K562 (cell line): ENCODE results near the gene ECHDC3. TPM values are rescaled to one million over a fixed set of nuclear protein-coding genes. Genes with fewer than 3 reads are reported as not detected.
A peak's percentile ranks its signal among the peaks of the same experiment; 100 is the strongest.

Experiments
- ATAC-seq: fragments of 200-7000 bp; cut with Tn5 transposase; 3 replicates; pipeline ENCODE4 v1.9.1; 2020; ENCODE audit warnings: moderate library complexity
- BruUV-seq: library from RNA; stranded (reverse); fragments of 400-500 nt; replicated peaks from 2 replicates; lab custom pipeline; 2021; lab: Mats Ljungman, UMichigan
- CTCF ChIA-PET: fragments of 300-600 bp; formaldehyde crosslinking; extraction: SDS; loops from one replicate; lab custom pipeline; 2021; ENCODE audit warnings: low intra/inter-chr PET ratio; lab: Yijun Ruan, JAX
- POLR2A ChIA-PET: fragments of 300-600, 350-650 bp; sonication (Branson Sonifier 250); formaldehyde crosslinking; extraction: SDS; loops from one replicate; lab custom pipeline; 2021; ENCODE audit warnings: antibody characterized with exemption, inconsistent platforms; lab: Yijun Ruan, JAX
- DNase-seq, 4 experiments: peaks; one replicate each; pipeline versions ENCODE4 v3.0.0 to v3.0.0-alpha.2; 2011 to 2018; ENCODE audit warnings: low spot score in 3 of 4, mixed read lengths in 3 of 4; ENCODE audit errors: extremely low read depth in 1 of 4
- FAIRE-seq: peaks from 2 replicates; lab custom pipeline; 2011; peaks lifted over from hg19 to GRCh38; lab: Jason Lieb, UNC
- H2AFZ ChIP-seq: 2 replicates; pipeline ENCODE4 v1.6.0; 2011; ENCODE audit warnings: low read depth, low read length, control low read depth, inconsistent platforms
- H3K27ac ChIP-seq: fragments of 200-600 bp; 3 replicates; pipeline ENCODE4 v1.8.0; 2011; ENCODE audit warnings: low read depth, mild to moderate bottlenecking, control low read depth, inconsistent platforms, low read length, moderate library complexity, mixed read lengths; ENCODE audit errors: extremely low read depth
- H3K27me3 ChIP-seq, 2 experiments: fragments of 300-600 bp in 1 of 2; 2 replicates in 1 of 2; 3 replicates in 1 of 2; pipeline versions ENCODE4 v1.6.0 to v1.8.0; 2011; ENCODE audit warnings: inconsistent platforms in 2 of 2, low read length in 2 of 2, mild to moderate bottlenecking in 1 of 2, mixed read lengths in 1 of 2, moderate library complexity in 1 of 2; ENCODE audit not compliant: control insufficient read depth in 2 of 2, insufficient read depth in 2 of 2
- H3K36me3 ChIP-seq: fragments of 300-600 bp; 3 replicates; pipeline ENCODE4 v1.8.0; 2011; ENCODE audit warnings: mild to moderate bottlenecking, low read length, inconsistent platforms; ENCODE audit not compliant: control insufficient read depth, insufficient read depth
- H3K4me1 ChIP-seq, 2 experiments: fragments of 200-600 bp in 1 of 2; replicated peaks in 1 of 2; 2 replicates in 1 of 2; 3 replicates in 1 of 2; pipeline versions ENCODE4 v1.5.1 to v1.8.0; 2011; ENCODE audit warnings: inconsistent platforms in 2 of 2, low read length in 2 of 2, mild to moderate bottlenecking in 1 of 2, mixed read lengths in 1 of 2, moderate library complexity in 1 of 2; ENCODE audit not compliant: control insufficient read depth in 2 of 2, insufficient read depth in 2 of 2
- H3K4me2 ChIP-seq: 2 replicates; pipeline ENCODE4 v1.6.1; 2011; ENCODE audit warnings: low read length, control low read depth, inconsistent platforms, mixed read lengths; ENCODE audit not compliant: insufficient read depth
- H3K4me3 ChIP-seq: fragments of 200-600 bp; sonication (generic), shearing (Covaris generic); 2 replicates; pipeline ENCODE4 v1.5.1; 2016; ENCODE audit warnings: control low read depth, inconsistent platforms
- H3K79me2 ChIP-seq: fragments of 200-600 bp; 3 replicates; pipeline ENCODE4 v1.8.0; 2011; ENCODE audit warnings: low read length, inconsistent platforms; ENCODE audit not compliant: control insufficient read depth, insufficient read depth
- H3K9ac ChIP-seq, 2 experiments: 2 replicates each; pipeline versions ENCODE4 v1.6.0 to v1.6.1; 2011; ENCODE audit warnings: low read depth in 2 of 2, low read length in 2 of 2, control low read depth in 1 of 2, inconsistent platforms in 1 of 2, mild to moderate bottlenecking in 1 of 2, mixed read lengths in 1 of 2; ENCODE audit not compliant: insufficient read depth in 1 of 2
- H3K9me1 ChIP-seq: one replicate; pipeline ENCODE4 v1.6.0; 2011; ENCODE audit warnings: inconsistent platforms, mild to moderate bottlenecking, low read length, moderate library complexity; ENCODE audit not compliant: control insufficient read depth, insufficient read depth
- H3K9me3 ChIP-seq: replicated peaks from 2 replicates; pipeline ENCODE4 v1.5.1; 2011; ENCODE audit warnings: low read depth, low read length, inconsistent platforms; ENCODE audit not compliant: control insufficient read depth, insufficient read depth
- H4K20me1 ChIP-seq: replicated peaks from 2 replicates; pipeline ENCODE4 v1.6.1; 2011; ENCODE audit warnings: low read length, inconsistent platforms, mixed read lengths; ENCODE audit not compliant: control insufficient read depth, insufficient read depth
- BCOR ChIP-seq: fragments of 450-650 bp; IDR thresholded peaks from 2 replicates; pipeline ENCODE4 v1.6.1; 2016
- C11orf30 ChIP-seq: fragments of 450-650 bp; IDR thresholded peaks from 2 replicates; pipeline ENCODE4 v1.6.1; 2016; ENCODE audit warnings: low read depth, mild to moderate bottlenecking
- FOXJ3 ChIP-seq: sonication (generic); formaldehyde crosslinking; IDR thresholded peaks from 2 replicates; pipeline ENCODE4 v1.4.0; 2020; ENCODE audit warnings: mild to moderate bottlenecking, missing genetic modification reagents
- LEF1 ChIP-seq: fragments of 450-650 bp; IDR thresholded peaks from 2 replicates; pipeline ENCODE4 v1.6.1; 2016; ENCODE audit warnings: mild to moderate bottlenecking
- NR1H2 ChIP-seq: sonication (generic); formaldehyde crosslinking; IDR thresholded peaks from 2 replicates; pipeline ENCODE4 v1.4.0; 2020; ENCODE audit warnings: mild to moderate bottlenecking, missing genetic modification reagents
- RFX7 ChIP-seq: fragments of 250-450 bp; sonication (Bioruptor Pico); IDR thresholded peaks from 2 replicates; pipeline ENCODE4 v1.5.1; 2021; ENCODE audit warnings: mild to moderate bottlenecking
- ZKSCAN1 ChIP-seq: fragments of 150-350 bp; IDR thresholded peaks from 2 replicates; pipeline ENCODE4 v1.6.1; 2016; ENCODE audit warnings: low read depth, low read length
- WGBS: fragments of 100-300 bp; shearing (Covaris generic); methylation state at CpG from one replicate; pipeline ENCODE4 v1.1.6; 2016; ENCODE audit warnings: low coverage, mixed read lengths; ENCODE audit not compliant: insufficient coverage; ENCODE audit errors: missing lambda C conversion rate; 5-methylcytosine and 5-hydroxymethylcytosine counted together
- in situ Hi-C: fragments of 300-500 bp; cut with MboI; formaldehyde crosslinking; loops from 4 replicates; pipeline ENCODE4 v1.15.0; 2018; ENCODE audit warnings: inconsistent platforms, mixed read lengths
- intact Hi-C: fragments of 100-400 bp; cut with micrococcal nuclease; formaldehyde crosslinking; loops from 2 replicates; pipeline ENCODE4 v1.14.2; 2022
- polyA plus RNA-seq, 8 experiments: library from polyadenylated mRNA; depleted of rRNA in 4 of 8; stranded (reverse) in 5 of 8; unstranded in 3 of 8; fragments of >200 nt; fragmentation: Nextera tagmentation in 2 of 8; fragmentation: Illumina TruSeq in 1 of 8; extraction: Ambion mirVana in 2 of 8; extraction: Trizol in 1 of 8; gene quantifications; 2 replicates each; pipeline versions ENCODE4 v1.2.1 to v1.2.3, GENCODE V29; 2011 to 2014; ENCODE audit warnings: inconsistent platforms in 1 of 8, missing spikeins in 1 of 8
- total RNA-seq, 7 experiments: library from RNA; depleted of rRNA in 6 of 7; stranded (reverse); fragments of >200 nt in 6 of 7; fragmentation: Illumina TruSeq in 2 of 7; extraction: Trizol in 2 of 7; gene quantifications; 2 replicates each; pipeline versions ENCODE4 v1.2.1 to v1.2.3, GENCODE V29; 2011 to 2021; ENCODE audit warnings: low replicate concordance in 1 of 7
- TF ChIP-seq, protein P1 (sequence below), 2 experiments: fragments of 450-650 bp in 1 of 2; sonication (generic) in 1 of 2; formaldehyde crosslinking in 1 of 2; IDR thresholded peaks in 1 of 2; conservative IDR thresholded peaks in 1 of 2; 2 replicates each; pipeline versions ENCODE4 v1.6.1 to v1.8.1; 2016 to 2023; ENCODE audit warnings: mild to moderate bottlenecking in 2 of 2, moderate library complexity in 2 of 2, inconsistent platforms in 1 of 2, missing genetic modification reagents in 1 of 2
- TF ChIP-seq, protein P2 (sequence below), 3 experiments: IDR thresholded peaks in 2 of 3; conservative IDR thresholded peaks in 1 of 3; 2 replicates each; pipeline ENCODE4 v1.5.1; 2011 to 2012; ENCODE audit warnings: low read length in 3 of 3, mild to moderate bottlenecking in 3 of 3, control low read depth in 2 of 3, improper control_type of control experiment in 1 of 3, inconsistent platforms in 1 of 3, low read depth in 1 of 3, mixed read lengths in 1 of 3, moderate library complexity in 1 of 3; ENCODE audit not compliant: insufficient read depth in 2 of 3

ECHDC3 gene
- total and polyA plus RNA-seq, 9 of the 15 experiments (the other 6 are each of a cell fraction or from before 2014, with no cell fraction given) = 0.53 to 21.9 (median 15.7) TPM

GRCh38 chr10:11705722-11706121, 36.5 kb upstream of the ECHDC3 start (continued):
- TF ChIP-seq, protein P1, sequence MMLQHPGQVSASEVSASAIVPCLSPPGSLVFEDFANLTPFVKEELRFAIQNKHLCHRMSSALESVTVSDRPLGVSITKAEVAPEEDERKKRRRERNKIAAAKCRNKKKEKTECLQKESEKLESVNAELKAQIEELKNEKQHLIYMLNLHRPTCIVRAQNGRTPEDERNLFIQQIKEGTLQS (IDR thresholded peaks at IDR 0.05) = peak; percentile 40; the same call in 1 of the 2 replicates
- TF ChIP-seq, protein P1 (CRISPR knock-in tag; conservative IDR thresholded peaks at IDR 0.05) = no peak
- TF ChIP-seq FOXJ3 (CRISPR knock-in tag) (no peak), NR1H2 (no peak)

GRCh38 chr10:11706895-11707567, 35.2 kb upstream of the ECHDC3 start:
- TF ChIP-seq ZKSCAN1 = peak; percentile 49; the same call in 1 of the 2 replicates
- TF ChIP-seq C11orf30 = no peak
- TF ChIP-seq RFX7 (CRISPR knock-in tag) = no peak
- TF ChIP-seq, protein P2, sequence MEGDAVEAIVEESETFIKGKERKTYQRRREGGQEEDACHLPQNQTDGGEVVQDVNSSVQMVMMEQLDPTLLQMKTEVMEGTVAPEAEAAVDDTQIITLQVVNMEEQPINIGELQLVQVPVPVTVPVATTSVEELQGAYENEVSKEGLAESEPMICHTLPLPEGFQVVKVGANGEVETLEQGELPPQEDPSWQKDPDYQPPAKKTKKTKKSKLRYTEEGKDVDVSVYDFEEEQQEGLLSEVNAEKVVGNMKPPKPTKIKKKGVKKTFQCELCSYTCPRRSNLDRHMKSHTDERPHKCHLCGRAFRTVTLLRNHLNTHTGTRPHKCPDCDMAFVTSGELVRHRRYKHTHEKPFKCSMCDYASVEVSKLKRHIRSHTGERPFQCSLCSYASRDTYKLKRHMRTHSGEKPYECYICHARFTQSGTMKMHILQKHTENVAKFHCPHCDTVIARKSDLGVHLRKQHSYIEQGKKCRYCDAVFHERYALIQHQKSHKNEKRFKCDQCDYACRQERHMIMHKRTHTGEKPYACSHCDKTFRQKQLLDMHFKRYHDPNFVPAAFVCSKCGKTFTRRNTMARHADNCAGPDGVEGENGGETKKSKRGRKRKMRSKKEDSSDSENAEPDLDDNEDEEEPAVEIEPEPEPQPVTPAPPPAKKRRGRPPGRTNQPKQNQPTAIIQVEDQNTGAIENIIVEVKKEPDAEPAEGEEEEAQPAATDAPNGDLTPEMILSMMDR (IDR thresholded peaks at IDR 0.05 in 2 of 3, conservative IDR thresholded peaks at IDR 0.05 in 1 of 3; ENCODE audit: insufficient read depth in 2 of 3, low read depth in 1 of 3, low read length in 3 of 3) = peak; percentile 33 to 44 (median 35); a peak in 4 of 6 replicates
- TF ChIP-seq LEF1 = no peak
- peak; percentile 16; the same call in 1 of the 2 replicates for TF ChIP-seq BCOR
- TF ChIP-seq, all 486 proteins: peak for 3
- H3K4me1 ChIP-seq = peaks cover 30 to 45% of the 10 kb centered on the region in 2 experiments
- POLR2A ChIA-PET = no interaction called here
- in situ Hi-C loops = no loop called here
- no peaks in the 10 kb centered on the region for H3K9me1 ChIP-seq
- BruUV-seq = no TSS peak
- peak in 2 of 4 experiments; percentile 42 to 45 for DNase-seq
- no peak overlapping the region for H3K27ac ChIP-seq
- intact Hi-C loops = no loop called here
- H3K27me3 ChIP-seq = no peaks in the 10 kb centered on the region
- no peaks in the 10 kb centered on the region for H3K36me3 ChIP-seq
- H3K79me2 ChIP-seq = no peaks in the 10 kb centered on the region
- FAIRE-seq = no peak
- H2AFZ ChIP-seq = no peak overlapping the region
- ATAC-seq = no peak
- 83% methylated on average over 10 of the region's 10 CpGs for WGBS
- H4K20me1 ChIP-seq = no peaks in the 10 kb centered on the region
- H3K4me3 ChIP-seq = no peak overlapping the region
- H3K9ac ChIP-seq = no peak overlapping the region
- no peaks in the 10 kb centered on the region for H3K9me3 ChIP-seq
- CTCF ChIA-PET = no interaction called here
- no peak overlapping the region for H3K4me2 ChIP-seq
